Liver (tissue), 3 donors: ENCODE measurements around the gene KRTAP10-7.
"Not testable (repeated sequence)": the region's sequence is repeated elsewhere in the genome, so short reads cannot be mapped to it uniquely, and the experiment has no call there.

Source experiments
- EGR1 ChIP-seq, 2 donors: IDR thresholded peaks; 2 replicates each; pipeline ENCODE4 v1.6.1; 2016 to 2018; ENCODE audit warnings: antibody characterized with exemption in 2 of 2, low read depth in 2 of 2
- FOXA1 ChIP-seq: IDR thresholded peaks from 2 replicates; pipeline ENCODE4 v1.6.1; 2016; ENCODE audit warnings: antibody characterized with exemption
- GABPA ChIP-seq, 2 donors: IDR thresholded peaks in 1 of 2; conservative IDR thresholded peaks in 1 of 2; 2 replicates each; pipeline ENCODE4 v1.6.1; 2016; ENCODE audit warnings: antibody characterized with exemption in 2 of 2, mild to moderate bottlenecking in 1 of 2, moderate library complexity in 1 of 2
- HNF4G ChIP-seq: IDR thresholded peaks from 2 replicates; pipeline ENCODE4 v1.6.1; 2016; ENCODE audit warnings: antibody characterized with exemption
- JUND ChIP-seq, 2 donors: IDR thresholded peaks; 2 replicates each; pipeline ENCODE4 v1.6.1; 2016; ENCODE audit warnings: antibody characterized with exemption in 2 of 2
- MAX ChIP-seq: IDR thresholded peaks from 2 replicates; pipeline ENCODE4 v1.6.1; 2016; ENCODE audit warnings: antibody characterized with exemption
- RAD21 ChIP-seq, 2 donors: IDR thresholded peaks; 2 replicates each; pipeline ENCODE4 v1.6.1; 2016; ENCODE audit warnings: antibody characterized with exemption in 2 of 2, mild to moderate bottlenecking in 2 of 2
- RXRA ChIP-seq, 2 donors: IDR thresholded peaks; 2 replicates each; pipeline ENCODE4 v1.6.1; 2017 to 2018; ENCODE audit warnings: antibody characterized with exemption in 2 of 2, mild to moderate bottlenecking in 1 of 2
- SP1 ChIP-seq: IDR thresholded peaks from 2 replicates; pipeline ENCODE4 v1.6.1; 2018; ENCODE audit warnings: antibody characterized with exemption, mild to moderate bottlenecking
- TAF1 ChIP-seq: conservative IDR thresholded peaks from 2 replicates; pipeline ENCODE4 v1.6.1; 2016; ENCODE audit warnings: antibody characterized with exemption, mild to moderate bottlenecking
- YY1 ChIP-seq: IDR thresholded peaks from 2 replicates; pipeline ENCODE4 v1.6.1; 2016; ENCODE audit warnings: antibody characterized with exemption, mild to moderate bottlenecking
- ZBTB33 ChIP-seq: IDR thresholded peaks from 2 replicates; pipeline ENCODE4 v1.6.1; 2016; ENCODE audit warnings: antibody characterized with exemption
- TF ChIP-seq, protein P1 (sequence below): fragments of 150-350 bp; IDR thresholded peaks from 2 replicates; pipeline ENCODE4 v1.5.1; 2017; ENCODE audit warnings: improper control_type of control experiment, low read depth, low read length; ENCODE audit not compliant: missing input control
- TF ChIP-seq, protein P2 (sequence below): IDR thresholded peaks from 2 replicates; pipeline ENCODE4 v1.6.1; 2016; ENCODE audit warnings: antibody characterized with exemption, mild to moderate bottlenecking
- donor health status: healthy.
- donor health status: healthy.

DNA sequence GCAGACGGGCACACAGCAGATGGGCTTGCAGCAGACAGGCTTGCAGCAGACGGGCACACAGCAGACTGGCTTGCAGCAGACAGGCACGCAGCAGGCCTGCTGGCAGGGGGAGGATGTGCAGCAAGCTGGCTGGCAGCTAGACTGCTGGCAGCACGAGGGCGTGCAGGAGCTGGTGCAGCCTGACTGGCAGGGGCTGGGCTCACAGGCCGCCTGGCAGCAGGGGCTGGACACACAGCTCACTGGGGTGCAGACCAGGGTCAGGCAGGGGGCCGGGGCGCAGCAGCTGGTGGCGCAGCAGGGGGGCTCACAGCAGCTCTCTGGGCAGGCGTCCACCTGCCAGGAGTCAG is 42.1 kb upstream of the KRTAP10-7 start:
- TF ChIP-seq, protein P1, sequence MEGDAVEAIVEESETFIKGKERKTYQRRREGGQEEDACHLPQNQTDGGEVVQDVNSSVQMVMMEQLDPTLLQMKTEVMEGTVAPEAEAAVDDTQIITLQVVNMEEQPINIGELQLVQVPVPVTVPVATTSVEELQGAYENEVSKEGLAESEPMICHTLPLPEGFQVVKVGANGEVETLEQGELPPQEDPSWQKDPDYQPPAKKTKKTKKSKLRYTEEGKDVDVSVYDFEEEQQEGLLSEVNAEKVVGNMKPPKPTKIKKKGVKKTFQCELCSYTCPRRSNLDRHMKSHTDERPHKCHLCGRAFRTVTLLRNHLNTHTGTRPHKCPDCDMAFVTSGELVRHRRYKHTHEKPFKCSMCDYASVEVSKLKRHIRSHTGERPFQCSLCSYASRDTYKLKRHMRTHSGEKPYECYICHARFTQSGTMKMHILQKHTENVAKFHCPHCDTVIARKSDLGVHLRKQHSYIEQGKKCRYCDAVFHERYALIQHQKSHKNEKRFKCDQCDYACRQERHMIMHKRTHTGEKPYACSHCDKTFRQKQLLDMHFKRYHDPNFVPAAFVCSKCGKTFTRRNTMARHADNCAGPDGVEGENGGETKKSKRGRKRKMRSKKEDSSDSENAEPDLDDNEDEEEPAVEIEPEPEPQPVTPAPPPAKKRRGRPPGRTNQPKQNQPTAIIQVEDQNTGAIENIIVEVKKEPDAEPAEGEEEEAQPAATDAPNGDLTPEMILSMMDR, result not testable (repeated sequence)
- TF ChIP-seq SP1; MAX; TAF1; YY1; ZBTB33; JUND (IDR thresholded peaks at IDR 0.05); RAD21 (IDR thresholded peaks at IDR 0.05); FOXA1; GABPA (IDR thresholded peaks at IDR 0.05 in 1 of 2, conservative IDR thresholded peaks at IDR 0.05 in 1 of 2); HNF4G; RXRA (IDR thresholded peaks at IDR 0.05); EGR1 (IDR thresholded peaks at IDR 0.05; ENCODE audit: low read depth in 2 of 2): not testable (repeated sequence)
- TF ChIP-seq, protein P2, sequence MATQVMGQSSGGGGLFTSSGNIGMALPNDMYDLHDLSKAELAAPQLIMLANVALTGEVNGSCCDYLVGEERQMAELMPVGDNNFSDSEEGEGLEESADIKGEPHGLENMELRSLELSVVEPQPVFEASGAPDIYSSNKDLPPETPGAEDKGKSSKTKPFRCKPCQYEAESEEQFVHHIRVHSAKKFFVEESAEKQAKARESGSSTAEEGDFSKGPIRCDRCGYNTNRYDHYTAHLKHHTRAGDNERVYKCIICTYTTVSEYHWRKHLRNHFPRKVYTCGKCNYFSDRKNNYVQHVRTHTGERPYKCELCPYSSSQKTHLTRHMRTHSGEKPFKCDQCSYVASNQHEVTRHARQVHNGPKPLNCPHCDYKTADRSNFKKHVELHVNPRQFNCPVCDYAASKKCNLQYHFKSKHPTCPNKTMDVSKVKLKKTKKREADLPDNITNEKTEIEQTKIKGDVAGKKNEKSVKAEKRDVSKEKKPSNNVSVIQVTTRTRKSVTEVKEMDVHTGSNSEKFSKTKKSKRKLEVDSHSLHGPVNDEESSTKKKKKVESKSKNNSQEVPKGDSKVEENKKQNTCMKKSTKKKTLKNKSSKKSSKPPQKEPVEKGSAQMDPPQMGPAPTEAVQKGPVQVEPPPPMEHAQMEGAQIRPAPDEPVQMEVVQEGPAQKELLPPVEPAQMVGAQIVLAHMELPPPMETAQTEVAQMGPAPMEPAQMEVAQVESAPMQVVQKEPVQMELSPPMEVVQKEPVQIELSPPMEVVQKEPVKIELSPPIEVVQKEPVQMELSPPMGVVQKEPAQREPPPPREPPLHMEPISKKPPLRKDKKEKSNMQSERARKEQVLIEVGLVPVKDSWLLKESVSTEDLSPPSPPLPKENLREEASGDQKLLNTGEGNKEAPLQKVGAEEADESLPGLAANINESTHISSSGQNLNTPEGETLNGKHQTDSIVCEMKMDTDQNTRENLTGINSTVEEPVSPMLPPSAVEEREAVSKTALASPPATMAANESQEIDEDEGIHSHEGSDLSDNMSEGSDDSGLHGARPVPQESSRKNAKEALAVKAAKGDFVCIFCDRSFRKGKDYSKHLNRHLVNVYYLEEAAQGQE, result not testable (repeated sequence)
